ENCODE results near the gene SLCO2A1.

SLCO2A1 gene

GRCh38 chr3:134033315-134033996 lies 3.7 kb upstream of the SLCO2A1 start:
- no peak for DNase-seq

GRCh38 chr3:134031348-134031915 lies 1.7 kb upstream of the SLCO2A1 start:
- no peak for DNase-seq

GRCh38 chr3:134030379-134031347 lies 938 bp upstream of the SLCO2A1 start:
- DNase-seq, result peak; percentile 9

- DNase-seq, result no peak
Measured at GRCh38 chr3:134029256-134029733, 430 bp downstream of the SLCO2A1 start.

GRCh38 chr3:134028486-134029255 lies 1.1 kb downstream of the SLCO2A1 start:
- no peak for DNase-seq

GRCh38 chr3:134027631-134028030 lies 2.1 kb downstream of the SLCO2A1 start:
- DNase-seq, result no peak

GRCh38 chr3:134020135-134020680 lies 9.5 kb downstream of the SLCO2A1 start:
- DNase-seq, result no peak

- DNase-seq, result no peak
Measured at GRCh38 chr3:134018850-134019249, 10.9 kb downstream of the SLCO2A1 start.

- no peak for DNase-seq
Measured at GRCh38 chr3:134018406-134018805, 11.3 kb downstream of the SLCO2A1 start.

- DNase-seq, result no peak
Measured at GRCh38 chr3:134017490-134017889, 12.2 kb downstream of the SLCO2A1 start.

- DNase-seq, result no peak
Measured at GRCh38 chr3:134014270-134014669, 15.5 kb downstream of the SLCO2A1 start.

- DNase-seq, result no peak
Measured at GRCh38 chr3:134013280-134013679, 16.4 kb downstream of the SLCO2A1 start.

- DNase-seq, result no peak
Measured at GRCh38 chr3:134009345-134010000, 20.3 kb downstream of the SLCO2A1 start.

GRCh38 chr3:134008630-134009156 lies 21.0 kb downstream of the SLCO2A1 start:
- DNase-seq, result no peak

GRCh38 chr3:134007819-134008218 lies 21.9 kb downstream of the SLCO2A1 start:
- DNase-seq, result no peak

GRCh38 chr3:134004841-134005240 lies 24.9 kb downstream of the SLCO2A1 start:
- no peak for DNase-seq

GRCh38 chr3:134003066-134003465 lies 26.7 kb downstream of the SLCO2A1 start:
- no peak for DNase-seq

GRCh38 chr3:134002306-134002705 lies 27.4 kb downstream of the SLCO2A1 start:
- DNase-seq, result no peak

- DNase-seq, result no peak
Measured at GRCh38 chr3:134001251-134001650, 28.5 kb downstream of the SLCO2A1 start.

GRCh38 chr3:133999891-134000685 lies 29.6 kb downstream of the SLCO2A1 start:
- no peak for DNase-seq
